HepG2 (cell line): ENCODE measurements around the gene PRR29. TPM values are rescaled to one million over a fixed set of nuclear protein-coding genes. Genes with fewer than 3 reads are reported as not detected.

ENCODE experiments used
- ETV5 ChIP-seq: IDR thresholded peaks from 2 replicates; pipeline ENCODE4 v1.6.1; 2018; ENCODE audit warnings: missing biosample characterization, missing genetic modification reagents, inconsistent platforms, borderline replicate concordance
- HOXA3 ChIP-seq: sonication (generic); formaldehyde crosslinking; IDR thresholded peaks from 2 replicates; pipeline ENCODE4 v1.5.0; 2020; ENCODE audit warnings: missing genetic modification reagents
- SNAI1 ChIP-seq: sonication (generic); formaldehyde crosslinking; IDR thresholded peaks from 2 replicates; pipeline ENCODE4 v1.5.0; 2020; ENCODE audit warnings: mild to moderate bottlenecking, missing genetic modification reagents, borderline replicate concordance
- ZNF564 ChIP-seq: sonication (generic); formaldehyde crosslinking; IDR thresholded peaks from 2 replicates; pipeline ENCODE4 v1.8.1; 2023; ENCODE audit warnings: mild to moderate bottlenecking, missing genetic modification reagents
- ZNF839 ChIP-seq: sonication (generic); formaldehyde crosslinking; IDR thresholded peaks from 2 replicates; pipeline ENCODE4 v1.4.0; 2020; ENCODE audit warnings: missing genetic modification reagents, mild to moderate bottlenecking, borderline replicate concordance
- polyA plus RNA-seq, 8 experiments: library from polyadenylated mRNA; depleted of rRNA in 3 of 8; stranded (reverse) in 7 of 8; unstranded in 1 of 8; fragments of >200 nt; fragmentation: Illumina TruSeq in 4 of 8; extraction: Trizol in 4 of 8; gene quantifications; 2 replicates each; pipeline versions ENCODE4 v1.2.1 to v1.2.3, GENCODE V29; 2011 to 2016; ENCODE audit warnings: low read depth in 4 of 8, missing spikeins in 1 of 8, mixed read lengths in 1 of 8; ENCODE audit not compliant: insufficient read depth in 1 of 8
- total RNA-seq, 5 experiments: library from RNA; depleted of rRNA; stranded (reverse); fragments of >200 nt; fragmentation: Illumina TruSeq; extraction: Trizol; gene quantifications; 2 replicates each; pipeline ENCODE4 v1.2.3, GENCODE V29; 2016; ENCODE audit warnings: low read depth in 1 of 5
- TF ChIP-seq, protein P1 (sequence below): sonication (generic); formaldehyde crosslinking; IDR thresholded peaks from 2 replicates; pipeline ENCODE4 v1.4.0; 2020; ENCODE audit warnings: missing genetic modification reagents
- TF ChIP-seq, protein P2 (sequence below): sonication (generic); formaldehyde crosslinking; IDR thresholded peaks from 2 replicates; pipeline ENCODE4 v1.4.0; 2020; ENCODE audit warnings: missing genetic modification reagents
- TF ChIP-seq, protein P3 (sequence below): IDR thresholded peaks from 2 replicates; pipeline ENCODE4 v1.6.1; 2016; ENCODE audit warnings: missing genetic modification reagents, missing compliant biosample characterization
- TF ChIP-seq, protein P4 (sequence below): sonication (generic); formaldehyde crosslinking; IDR thresholded peaks from 2 replicates; pipeline ENCODE4 v1.5.0; 2020; ENCODE audit warnings: missing genetic modification reagents

Gene PRR29
- total and polyA plus RNA-seq, 2 of the 13 experiments (the other 11 are each of a cell fraction or from before 2014, with no cell fraction given): 0.07 to 0.20 TPM

DNA sequence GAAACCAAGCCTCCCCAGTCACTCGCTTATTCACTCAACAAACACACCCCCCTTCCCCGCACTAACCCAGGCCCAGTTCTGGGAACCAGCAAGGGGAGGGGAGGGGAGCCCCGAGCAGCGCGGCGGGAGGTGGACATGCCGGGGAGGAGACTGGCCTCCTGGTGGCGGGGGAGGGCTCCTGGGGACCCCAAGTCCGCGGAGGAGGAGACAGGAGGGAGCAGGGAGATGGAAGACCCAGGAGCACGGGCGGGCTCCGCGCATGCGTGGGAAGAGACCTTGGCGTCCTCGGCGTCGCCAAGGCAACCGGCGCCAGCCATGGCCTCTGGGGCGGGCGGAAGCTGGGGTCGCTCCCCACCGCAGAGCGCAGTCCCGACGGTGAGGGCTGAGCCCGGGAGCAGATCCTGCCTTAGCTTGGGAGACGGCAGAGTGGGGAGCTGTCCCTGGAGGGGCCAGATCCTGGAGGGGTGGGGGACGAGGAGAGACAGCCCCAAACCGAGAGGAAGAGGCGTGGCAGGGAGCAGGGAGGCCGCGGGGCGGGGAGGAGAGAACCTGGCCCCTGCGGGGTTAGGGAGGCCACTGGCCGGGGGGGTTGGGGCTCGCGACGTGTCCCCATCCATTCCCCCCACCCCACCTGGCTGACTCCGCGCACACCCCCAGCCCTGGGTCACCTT is at the start of gene PRR29 (continued):
- TF ChIP-seq, protein P1, sequence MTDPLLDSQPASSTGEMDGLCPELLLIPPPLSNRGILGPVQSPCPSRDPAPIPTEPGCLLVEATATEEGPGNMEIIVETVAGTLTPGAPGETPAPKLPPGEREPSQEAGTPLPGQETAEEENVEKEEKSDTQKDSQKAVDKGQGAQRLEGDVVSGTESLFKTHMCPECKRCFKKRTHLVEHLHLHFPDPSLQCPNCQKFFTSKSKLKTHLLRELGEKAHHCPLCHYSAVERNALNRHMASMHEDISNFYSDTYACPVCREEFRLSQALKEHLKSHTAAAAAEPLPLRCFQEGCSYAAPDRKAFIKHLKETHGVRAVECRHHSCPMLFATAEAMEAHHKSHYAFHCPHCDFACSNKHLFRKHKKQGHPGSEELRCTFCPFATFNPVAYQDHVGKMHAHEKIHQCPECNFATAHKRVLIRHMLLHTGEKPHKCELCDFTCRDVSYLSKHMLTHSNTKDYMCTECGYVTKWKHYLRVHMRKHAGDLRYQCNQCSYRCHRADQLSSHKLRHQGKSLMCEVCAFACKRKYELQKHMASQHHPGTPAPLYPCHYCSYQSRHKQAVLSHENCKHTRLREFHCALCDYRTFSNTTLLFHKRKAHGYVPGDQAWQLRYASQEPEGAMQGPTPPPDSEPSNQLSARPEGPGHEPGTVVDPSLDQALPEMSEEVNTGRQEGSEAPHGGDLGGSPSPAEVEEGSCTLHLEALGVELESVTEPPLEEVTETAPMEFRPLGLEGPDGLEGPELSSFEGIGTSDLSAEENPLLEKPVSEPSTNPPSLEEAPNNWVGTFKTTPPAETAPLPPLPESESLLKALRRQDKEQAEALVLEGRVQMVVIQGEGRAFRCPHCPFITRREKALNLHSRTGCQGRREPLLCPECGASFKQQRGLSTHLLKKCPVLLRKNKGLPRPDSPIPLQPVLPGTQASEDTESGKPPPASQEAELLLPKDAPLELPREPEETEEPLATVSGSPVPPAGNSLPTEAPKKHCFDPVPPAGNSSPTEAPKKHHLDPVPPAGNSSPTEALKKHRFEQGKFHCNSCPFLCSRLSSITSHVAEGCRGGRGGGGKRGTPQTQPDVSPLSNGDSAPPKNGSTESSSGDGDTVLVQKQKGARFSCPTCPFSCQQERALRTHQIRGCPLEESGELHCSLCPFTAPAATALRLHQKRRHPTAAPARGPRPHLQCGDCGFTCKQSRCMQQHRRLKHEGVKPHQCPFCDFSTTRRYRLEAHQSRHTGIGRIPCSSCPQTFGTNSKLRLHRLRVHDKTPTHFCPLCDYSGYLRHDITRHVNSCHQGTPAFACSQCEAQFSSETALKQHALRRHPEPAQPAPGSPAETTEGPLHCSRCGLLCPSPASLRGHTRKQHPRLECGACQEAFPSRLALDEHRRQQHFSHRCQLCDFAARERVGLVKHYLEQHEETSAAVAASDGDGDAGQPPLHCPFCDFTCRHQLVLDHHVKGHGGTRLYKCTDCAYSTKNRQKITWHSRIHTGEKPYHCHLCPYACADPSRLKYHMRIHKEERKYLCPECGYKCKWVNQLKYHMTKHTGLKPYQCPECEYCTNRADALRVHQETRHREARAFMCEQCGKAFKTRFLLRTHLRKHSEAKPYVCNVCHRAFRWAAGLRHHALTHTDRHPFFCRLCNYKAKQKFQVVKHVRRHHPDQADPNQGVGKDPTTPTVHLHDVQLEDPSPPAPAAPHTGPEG (CRISPR knock-in tag): no peak
- TF ChIP-seq HOXA3 (CRISPR knock-in tag) (no peak; the same call in 1 of the 2 replicates), ZNF564 (CRISPR knock-in tag) (no peak), ETV5 (CRISPR knock-in tag) (peak; percentile 69; the same call in 1 of the 2 replicates), ZNF839 (CRISPR knock-in tag) (peak; percentile 86; the same call in 1 of the 2 replicates), SNAI1 (CRISPR knock-in tag) (no peak)
- TF ChIP-seq, protein P2, sequence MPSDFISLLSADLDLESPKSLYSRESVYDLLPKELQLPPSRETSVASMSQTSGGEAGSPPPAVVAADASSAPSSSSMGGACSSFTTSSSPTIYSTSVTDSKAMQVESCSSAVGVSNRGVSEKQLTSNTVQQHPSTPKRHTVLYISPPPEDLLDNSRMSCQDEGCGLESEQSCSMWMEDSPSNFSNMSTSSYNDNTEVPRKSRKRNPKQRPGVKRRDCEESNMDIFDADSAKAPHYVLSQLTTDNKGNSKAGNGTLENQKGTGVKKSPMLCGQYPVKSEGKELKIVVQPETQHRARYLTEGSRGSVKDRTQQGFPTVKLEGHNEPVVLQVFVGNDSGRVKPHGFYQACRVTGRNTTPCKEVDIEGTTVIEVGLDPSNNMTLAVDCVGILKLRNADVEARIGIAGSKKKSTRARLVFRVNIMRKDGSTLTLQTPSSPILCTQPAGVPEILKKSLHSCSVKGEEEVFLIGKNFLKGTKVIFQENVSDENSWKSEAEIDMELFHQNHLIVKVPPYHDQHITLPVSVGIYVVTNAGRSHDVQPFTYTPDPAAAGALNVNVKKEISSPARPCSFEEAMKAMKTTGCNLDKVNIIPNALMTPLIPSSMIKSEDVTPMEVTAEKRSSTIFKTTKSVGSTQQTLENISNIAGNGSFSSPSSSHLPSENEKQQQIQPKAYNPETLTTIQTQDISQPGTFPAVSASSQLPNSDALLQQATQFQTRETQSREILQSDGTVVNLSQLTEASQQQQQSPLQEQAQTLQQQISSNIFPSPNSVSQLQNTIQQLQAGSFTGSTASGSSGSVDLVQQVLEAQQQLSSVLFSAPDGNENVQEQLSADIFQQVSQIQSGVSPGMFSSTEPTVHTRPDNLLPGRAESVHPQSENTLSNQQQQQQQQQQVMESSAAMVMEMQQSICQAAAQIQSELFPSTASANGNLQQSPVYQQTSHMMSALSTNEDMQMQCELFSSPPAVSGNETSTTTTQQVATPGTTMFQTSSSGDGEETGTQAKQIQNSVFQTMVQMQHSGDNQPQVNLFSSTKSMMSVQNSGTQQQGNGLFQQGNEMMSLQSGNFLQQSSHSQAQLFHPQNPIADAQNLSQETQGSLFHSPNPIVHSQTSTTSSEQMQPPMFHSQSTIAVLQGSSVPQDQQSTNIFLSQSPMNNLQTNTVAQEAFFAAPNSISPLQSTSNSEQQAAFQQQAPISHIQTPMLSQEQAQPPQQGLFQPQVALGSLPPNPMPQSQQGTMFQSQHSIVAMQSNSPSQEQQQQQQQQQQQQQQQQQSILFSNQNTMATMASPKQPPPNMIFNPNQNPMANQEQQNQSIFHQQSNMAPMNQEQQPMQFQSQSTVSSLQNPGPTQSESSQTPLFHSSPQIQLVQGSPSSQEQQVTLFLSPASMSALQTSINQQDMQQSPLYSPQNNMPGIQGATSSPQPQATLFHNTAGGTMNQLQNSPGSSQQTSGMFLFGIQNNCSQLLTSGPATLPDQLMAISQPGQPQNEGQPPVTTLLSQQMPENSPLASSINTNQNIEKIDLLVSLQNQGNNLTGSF (CRISPR knock-in tag): no peak
- TF ChIP-seq, protein P3, sequence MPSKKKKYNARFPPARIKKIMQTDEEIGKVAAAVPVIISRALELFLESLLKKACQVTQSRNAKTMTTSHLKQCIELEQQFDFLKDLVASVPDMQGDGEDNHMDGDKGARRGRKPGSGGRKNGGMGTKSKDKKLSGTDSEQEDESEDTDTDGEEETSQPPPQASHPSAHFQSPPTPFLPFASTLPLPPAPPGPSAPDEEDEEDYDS: peak; percentile 54
- TF ChIP-seq, protein P4, sequence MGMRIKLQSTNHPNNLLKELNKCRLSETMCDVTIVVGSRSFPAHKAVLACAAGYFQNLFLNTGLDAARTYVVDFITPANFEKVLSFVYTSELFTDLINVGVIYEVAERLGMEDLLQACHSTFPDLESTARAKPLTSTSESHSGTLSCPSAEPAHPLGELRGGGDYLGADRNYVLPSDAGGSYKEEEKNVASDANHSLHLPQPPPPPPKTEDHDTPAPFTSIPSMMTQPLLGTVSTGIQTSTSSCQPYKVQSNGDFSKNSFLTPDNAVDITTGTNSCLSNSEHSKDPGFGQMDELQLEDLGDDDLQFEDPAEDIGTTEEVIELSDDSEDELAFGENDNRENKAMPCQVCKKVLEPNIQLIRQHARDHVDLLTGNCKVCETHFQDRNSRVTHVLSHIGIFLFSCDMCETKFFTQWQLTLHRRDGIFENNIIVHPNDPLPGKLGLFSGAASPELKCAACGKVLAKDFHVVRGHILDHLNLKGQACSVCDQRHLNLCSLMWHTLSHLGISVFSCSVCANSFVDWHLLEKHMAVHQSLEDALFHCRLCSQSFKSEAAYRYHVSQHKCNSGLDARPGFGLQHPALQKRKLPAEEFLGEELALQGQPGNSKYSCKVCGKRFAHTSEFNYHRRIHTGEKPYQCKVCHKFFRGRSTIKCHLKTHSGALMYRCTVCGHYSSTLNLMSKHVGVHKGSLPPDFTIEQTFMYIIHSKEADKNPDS (CRISPR knock-in tag): no peak
